MM.1S (cell line): ENCODE data around the gene AAK1.

Experiments
- DNase-seq: peaks from one replicate; pipeline ENCODE4 v3.0.0-alpha.2; 2015
- H2AFZ ChIP-seq: fragments of 300-600 bp; sonication (generic); 2 replicates; pipeline ENCODE4 v1.6.0; 2016; ENCODE audit warnings: antibody characterized with exemption, low read length
- H3F3A ChIP-seq: fragments of 300-600 bp; sonication (generic); 2 replicates; pipeline ENCODE4 v1.6.1; 2016; ENCODE audit warnings: mild to moderate bottlenecking, antibody characterized with exemption, low read length, moderate library complexity, mixed read lengths; ENCODE audit not compliant: insufficient read depth
- H3K27ac ChIP-seq: fragments of 300-600 bp; sonication (generic); 2 replicates; pipeline ENCODE4 v1.5.1; 2016; ENCODE audit warnings: mild to moderate bottlenecking, low read length
- H3K27me3 ChIP-seq: fragments of 300-600 bp; sonication (generic); replicated peaks from 2 replicates; pipeline ENCODE4 v1.6.0; 2016; ENCODE audit warnings: low read length; ENCODE audit not compliant: insufficient read depth
- H3K36me3 ChIP-seq: fragments of 300-600 bp; sonication (generic); replicated peaks from 2 replicates; pipeline ENCODE4 v1.6.1; 2016; ENCODE audit warnings: mild to moderate bottlenecking, low read length, mixed read lengths; ENCODE audit not compliant: insufficient read depth
- H3K4me1 ChIP-seq: fragments of 300-600 bp; sonication (generic); 2 replicates; pipeline ENCODE4 v1.6.1; 2016; ENCODE audit warnings: low read length, mixed read lengths
- H3K4me2 ChIP-seq: fragments of 300-600 bp; sonication (generic); 2 replicates; pipeline ENCODE4 v1.6.0; 2016; ENCODE audit warnings: low read depth, low read length
- H3K4me3 ChIP-seq: fragments of 300-600 bp; sonication (generic); 2 replicates; pipeline ENCODE4 v1.5.1; 2016; ENCODE audit warnings: low read length, mixed read lengths
- H3K79me2 ChIP-seq: fragments of 300-600 bp; sonication (generic); 2 replicates; pipeline ENCODE4 v1.6.1; 2016; ENCODE audit warnings: mixed run types, low read length, mixed read lengths
- H3K9ac ChIP-seq: fragments of 300-600 bp; sonication (generic); 2 replicates; pipeline ENCODE4 v1.6.1; 2016; ENCODE audit warnings: low read length, mixed read lengths
- H3K9me2 ChIP-seq: fragments of 300-600 bp; sonication (generic); replicated peaks from 2 replicates; pipeline ENCODE4 v1.6.1; 2016; ENCODE audit warnings: mild to moderate bottlenecking, low read length, mixed read lengths; ENCODE audit not compliant: insufficient read depth
- H3K9me3 ChIP-seq: fragments of 300-600 bp; sonication (generic); replicated peaks from 2 replicates; pipeline ENCODE4 v1.6.1; 2016; ENCODE audit warnings: mild to moderate bottlenecking, low read length, mixed read lengths; ENCODE audit not compliant: insufficient read depth
- H4K20me1 ChIP-seq: fragments of 300-600 bp; sonication (generic); 2 replicates; pipeline ENCODE4 v1.6.1; 2016; ENCODE audit warnings: mild to moderate bottlenecking, low read length, moderate library complexity, mixed read lengths; ENCODE audit not compliant: insufficient read depth
- CTCF ChIP-seq: fragments of 300-600 bp; sonication (generic); IDR thresholded peaks from 2 replicates; pipeline ENCODE4 v1.5.1; 2016; ENCODE audit warnings: antibody characterized with exemption, low read length, mixed read lengths
- EZH2 ChIP-seq: fragments of 300-600 bp; sonication (generic); optimal IDR thresholded peaks from 2 replicates; pipeline ENCODE3; 2017; ENCODE audit warnings: low read depth, mild to moderate bottlenecking, antibody characterized with exemption, low read length, mixed read lengths
- EZH2phosphoT487 ChIP-seq: fragments of 300-600 bp; sonication (generic); IDR thresholded peaks from 2 replicates; pipeline ENCODE4 v1.6.1; 2018; ENCODE audit warnings: antibody characterized with exemption, low read length

The AAK1 gene

GRCh38 chr2:69465513-69466456 lies 177.8 kb downstream of the AAK1 start:
- no peaks in the 10 kb centered on the region for H3K36me3 ChIP-seq
- H3K4me3 ChIP-seq, result no peak overlapping the region
- no peaks in the 10 kb centered on the region for H3F3A ChIP-seq
- H4K20me1 ChIP-seq, result no peaks in the 10 kb centered on the region
- no peaks in the 10 kb centered on the region for H3K27me3 ChIP-seq
- no peak overlapping the region for H3K9ac ChIP-seq
- H3K9me3 ChIP-seq, result no peaks in the 10 kb centered on the region
- H3K9me2 ChIP-seq, result no peaks in the 10 kb centered on the region
- no peaks in the 10 kb centered on the region for H3K79me2 ChIP-seq
- TF ChIP-seq EZH2 (no peak), EZH2phosphoT487 (no peak), CTCF (no peak)
- H3K4me1 ChIP-seq, result no peaks in the 10 kb centered on the region
- no peak overlapping the region for H3K4me2 ChIP-seq
- H3K27ac ChIP-seq, result no peak overlapping the region
- no peak overlapping the region for H2AFZ ChIP-seq
- DNase-seq, result no peak

GRCh38 chr2:69464575-69464974 lies 179.0 kb downstream of the AAK1 start:
- H3K79me2 ChIP-seq, result no peaks in the 10 kb centered on the region
- no peak overlapping the region for H3K4me3 ChIP-seq
- H3K4me2 ChIP-seq, result no peak overlapping the region
- no peak for DNase-seq
- no peak overlapping the region for H3K27ac ChIP-seq
- H4K20me1 ChIP-seq, result no peaks in the 10 kb centered on the region
- H3K9me3 ChIP-seq, result no peaks in the 10 kb centered on the region
- no peaks in the 10 kb centered on the region for H3K27me3 ChIP-seq
- H2AFZ ChIP-seq, result no peak overlapping the region
- H3F3A ChIP-seq, result no peaks in the 10 kb centered on the region
- no peaks in the 10 kb centered on the region for H3K9me2 ChIP-seq
- no peaks in the 10 kb centered on the region for H3K36me3 ChIP-seq
- H3K9ac ChIP-seq, result no peak overlapping the region
- no peaks in the 10 kb centered on the region for H3K4me1 ChIP-seq
- TF ChIP-seq EZH2phosphoT487 (no peak), CTCF (no peak), EZH2 (no peak)

GRCh38 chr2:69462780-69463179 lies 180.8 kb downstream of the AAK1 start:
- Histone ChIP-seq H3K9me3 (no peaks in the 10 kb centered on the region), H3K4me2 (no peak overlapping the region), H3K36me3 (no peaks in the 10 kb centered on the region), H3K9me2 (no peaks in the 10 kb centered on the region), H3F3A (no peaks in the 10 kb centered on the region), H3K27me3 (no peaks in the 10 kb centered on the region), H3K4me3 (no peak overlapping the region), H3K4me1 (no peaks in the 10 kb centered on the region), H3K79me2 (no peaks in the 10 kb centered on the region), H3K27ac (no peak overlapping the region), H3K9ac (no peak overlapping the region), H2AFZ (no peak overlapping the region), H4K20me1 (no peaks in the 10 kb centered on the region)
- no peak for TF ChIP-seq EZH2phosphoT487
- TF ChIP-seq EZH2, result no peak
- no peak for TF ChIP-seq CTCF
- no peak for DNase-seq
